Measurements from ENCODE around the gene TACR1. TPM values are rescaled to one million over a fixed set of nuclear protein-coding genes. Genes with fewer than 3 reads are reported as not detected.
"Not testable (repeated sequence)": the region's sequence is repeated elsewhere in the genome, so short reads cannot be mapped to it uniquely, and the experiment has no call there.

Gene TACR1
- total RNA-seq, 1 experiment from 2014 or later: not detected

GRCh38 chr2:75168186-75168585 is 31.1 kb downstream of the TACR1 start:
- no peaks in the 10 kb centered on the region for H3K36me3 ChIP-seq
- no peaks in the 10 kb centered on the region for H3K9me3 ChIP-seq
- H3K4me3 ChIP-seq: no peak overlapping the region
- no peak for DNase-seq
- H3K27me3 ChIP-seq: no peaks in the 10 kb centered on the region

DNA sequence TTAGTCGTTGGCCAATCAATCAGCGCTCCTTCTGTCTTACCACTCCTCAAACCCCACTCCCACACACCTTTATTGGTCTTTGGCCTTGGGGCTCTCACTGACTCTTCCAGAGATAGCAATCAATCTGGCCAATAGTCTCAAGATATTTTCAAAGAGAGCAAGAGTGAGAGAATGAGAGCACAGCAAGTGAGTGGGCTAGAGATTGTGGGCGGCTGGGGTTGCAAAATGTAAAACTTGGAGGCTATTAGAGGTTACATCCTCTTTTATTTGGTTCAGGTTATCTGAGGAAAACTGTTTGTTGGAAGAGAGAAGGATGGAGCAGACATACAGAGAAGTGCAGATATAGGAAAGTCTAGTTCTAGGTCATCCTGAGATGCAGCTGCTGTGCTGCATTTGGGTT is 32.8 kb downstream of the TACR1 start:
- Histone ChIP-seq H3K27me3 (no peaks in the 10 kb centered on the region), H3K9me3 (no peaks in the 10 kb centered on the region), H3K4me3 (no peak overlapping the region), H3K36me3 (no peaks in the 10 kb centered on the region)
- no peak for DNase-seq

DNA sequence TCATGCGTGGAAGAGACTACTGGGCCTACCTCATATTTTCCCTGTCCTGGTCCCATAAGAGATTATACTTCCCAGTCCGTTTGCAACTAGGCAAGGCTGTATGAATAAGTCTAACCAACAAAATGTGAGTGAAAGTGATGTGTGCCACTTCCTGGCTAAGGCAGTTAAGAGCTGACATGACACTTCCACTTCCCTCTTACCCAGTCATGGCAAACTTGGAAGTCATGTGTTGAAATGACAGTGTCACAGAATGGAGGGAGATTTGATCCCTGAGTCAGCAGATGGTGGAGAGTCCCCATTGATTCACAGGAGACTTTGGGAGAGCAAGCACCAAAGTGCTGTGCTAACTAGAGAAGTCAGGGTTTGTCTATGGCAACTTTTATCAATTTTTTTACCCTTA is 36.4 kb downstream of the TACR1 start:
- Histone ChIP-seq H3K36me3 (no peaks in the 10 kb centered on the region), H3K4me3 (no peak overlapping the region), H3K27me3 (no peaks in the 10 kb centered on the region), H3K9me3 (no peaks in the 10 kb centered on the region)
- DNase-seq: no peak

- H3K36me3 ChIP-seq: no peaks in the 10 kb centered on the region
- no peak for DNase-seq
- no peaks in the 10 kb centered on the region for H3K9me3 ChIP-seq
Observed at GRCh38 chr2:75162259-75162658, 37.1 kb downstream of the TACR1 start.

DNA sequence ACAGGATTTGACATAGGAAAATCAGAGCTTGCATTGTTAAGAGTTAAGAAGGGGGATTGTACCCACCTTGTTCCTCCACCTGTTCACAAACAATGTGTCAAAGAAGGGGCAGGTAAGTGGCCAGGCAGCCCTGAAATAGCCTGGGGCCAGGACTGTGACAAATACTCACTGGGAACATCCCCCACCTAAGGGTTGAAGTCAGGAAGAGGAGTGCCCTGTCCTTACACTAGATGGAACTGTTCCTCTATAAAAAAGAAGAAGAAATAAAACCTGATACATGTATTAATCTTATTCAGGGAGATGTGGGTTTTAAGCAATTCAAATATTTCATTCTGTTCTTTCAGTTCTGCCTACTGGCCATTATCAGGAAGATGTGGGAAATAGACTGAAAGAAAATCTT is 41.9 kb downstream of the TACR1 start:
- no peak for DNase-seq
- Histone ChIP-seq H3K27me3 (no peaks in the 10 kb centered on the region), H3K4me3 (no peak overlapping the region)

More at GRCh38 chr2:75162259-75162658, 37.1 kb downstream of the TACR1 start:
- H3K27me3 ChIP-seq: no peaks in the 10 kb centered on the region
- no peak overlapping the region for H3K4me3 ChIP-seq

GRCh38 chr2:75155115-75155514 is 44.2 kb downstream of the TACR1 start:
- Histone ChIP-seq H3K4me3 (no peak overlapping the region), H3K36me3 (no peaks in the 10 kb centered on the region), H3K9me3 (no peaks in the 10 kb centered on the region), H3K27me3 (no peaks in the 10 kb centered on the region)
- no peak for DNase-seq

More for the DNA sequence above, 41.9 kb downstream of the TACR1 start:
- H3K36me3 ChIP-seq: no peaks in the 10 kb centered on the region
- no peaks in the 10 kb centered on the region for H3K9me3 ChIP-seq

- no peak for DNase-seq
- Histone ChIP-seq H3K9me3 (no peaks in the 10 kb centered on the region), H3K4me3 (no peak overlapping the region), H3K27me3 (no peaks in the 10 kb centered on the region), H3K36me3 (no peaks in the 10 kb centered on the region)
Observed at GRCh38 chr2:75153221-75153620, 46.1 kb downstream of the TACR1 start.

GRCh38 chr2:75152243-75152642 is 47.1 kb downstream of the TACR1 start:
- not testable (repeated sequence) for H3K27me3 ChIP-seq, H3K4me3 ChIP-seq, H3K36me3 ChIP-seq, H3K9me3 ChIP-seq, DNase-seq

DNA sequence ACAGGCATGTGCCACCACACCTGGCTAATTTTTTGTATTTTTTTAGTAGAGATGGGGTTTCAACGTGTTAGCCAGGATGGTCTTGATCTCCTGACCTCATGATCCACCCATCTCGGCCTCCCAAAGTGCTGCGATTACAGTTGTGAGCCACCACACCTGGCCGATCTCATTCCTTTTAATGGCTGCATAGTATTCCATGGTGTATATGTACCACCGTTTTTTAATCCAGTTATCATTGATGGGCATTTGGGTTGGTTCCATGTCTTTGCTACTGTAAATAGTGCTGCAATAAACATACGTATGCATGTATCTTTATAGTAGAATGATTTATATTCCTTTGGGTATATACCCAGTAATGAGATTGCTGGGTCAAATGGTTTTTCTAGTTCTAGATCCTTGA is 51.4 kb downstream of the TACR1 start:
- DNase-seq, H3K36me3 ChIP-seq, H3K9me3 ChIP-seq: not testable (repeated sequence)

DNA sequence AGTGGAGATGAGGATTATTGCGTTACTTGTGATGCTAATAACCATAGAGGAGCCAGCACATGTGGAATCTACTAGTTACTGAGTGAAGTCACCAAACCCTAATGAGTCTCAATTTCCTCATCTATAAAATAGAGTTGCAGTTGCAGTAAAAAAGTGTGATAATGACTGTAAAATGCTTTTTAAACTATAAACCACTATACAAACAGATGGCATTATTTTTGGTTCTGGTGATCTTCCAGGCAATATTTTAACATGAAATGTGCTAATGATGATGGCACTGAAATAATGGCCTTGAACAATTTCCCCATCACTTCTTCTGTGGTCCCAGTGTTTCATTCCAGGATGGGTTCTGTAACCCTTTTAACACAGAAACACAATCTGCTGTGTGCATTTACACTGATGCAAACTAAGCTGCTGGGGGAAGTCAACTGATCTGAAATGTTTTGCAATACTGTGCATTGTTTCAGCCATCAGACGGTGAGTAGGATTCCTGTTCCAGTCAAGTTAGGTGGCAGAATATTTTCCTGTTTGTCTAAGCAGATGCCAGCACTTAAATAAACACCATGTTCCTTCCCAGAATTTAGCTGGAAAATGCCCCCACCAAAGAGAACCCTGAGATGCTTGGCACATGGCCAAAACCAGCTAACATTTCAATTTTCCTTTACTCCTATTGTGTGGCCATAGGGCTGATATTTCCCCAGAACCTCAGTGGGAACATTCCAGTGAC is 52.6 kb downstream of the TACR1 start:
- Histone ChIP-seq H3K36me3 (no peaks in the 10 kb centered on the region), H3K27me3 (no peaks in the 10 kb centered on the region), H3K9me3 (no peaks in the 10 kb centered on the region), H3K4me3 (no peak overlapping the region)
- DNase-seq: no peak

More for the DNA sequence above, 51.4 kb downstream of the TACR1 start:
- not testable (repeated sequence) for H3K27me3 ChIP-seq, H3K4me3 ChIP-seq

DNA sequence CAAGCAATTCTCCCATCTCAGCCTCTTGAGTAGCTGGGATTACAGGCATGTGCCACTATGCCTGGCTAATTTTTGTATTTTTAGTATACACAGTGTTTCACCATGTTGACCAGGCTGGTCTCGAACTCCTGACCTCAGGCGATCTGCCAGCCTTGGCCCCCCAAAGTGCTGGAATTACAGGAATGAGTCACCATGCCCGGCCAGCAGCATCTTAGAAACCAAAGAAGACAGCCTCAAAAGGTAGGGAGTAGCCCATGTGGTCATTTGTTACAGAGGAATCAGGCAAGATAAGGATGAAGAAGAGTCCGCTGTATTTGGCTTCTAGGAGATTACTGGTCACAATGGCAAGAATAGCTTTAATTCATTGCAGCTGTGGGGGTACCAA is 53.1 kb downstream of the TACR1 start:
- not testable (repeated sequence) for H3K27me3 ChIP-seq, H3K9me3 ChIP-seq, H3K4me3 ChIP-seq, H3K36me3 ChIP-seq
- DNase-seq: peak; percentile 3

DNA sequence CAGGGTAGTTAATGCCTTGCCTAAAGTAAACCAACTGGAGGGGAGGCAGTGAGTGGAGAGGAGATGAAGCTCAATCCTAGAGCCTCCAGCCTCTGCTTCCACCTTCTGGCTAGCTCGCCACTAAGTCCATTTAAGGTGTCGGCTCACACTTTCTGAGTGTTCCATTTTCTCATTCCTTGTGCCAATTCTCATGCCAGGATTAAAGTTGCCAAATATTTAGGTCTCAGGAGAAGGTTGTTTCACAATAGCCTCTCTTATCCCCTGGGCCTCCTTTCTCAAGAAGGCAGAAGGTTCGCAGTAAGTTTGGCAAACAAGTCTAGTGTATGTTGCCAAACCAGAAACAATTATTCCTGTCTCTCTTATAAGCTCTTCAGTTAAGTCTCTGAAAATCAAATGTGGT is 57.2 kb downstream of the TACR1 start:
- H3K9me3 ChIP-seq: no peaks in the 10 kb centered on the region
- no peak overlapping the region for H3K4me3 ChIP-seq
- no peaks in the 10 kb centered on the region for H3K27me3 ChIP-seq
- H3K36me3 ChIP-seq: no peaks in the 10 kb centered on the region
- peak; percentile 10 for DNase-seq

DNA sequence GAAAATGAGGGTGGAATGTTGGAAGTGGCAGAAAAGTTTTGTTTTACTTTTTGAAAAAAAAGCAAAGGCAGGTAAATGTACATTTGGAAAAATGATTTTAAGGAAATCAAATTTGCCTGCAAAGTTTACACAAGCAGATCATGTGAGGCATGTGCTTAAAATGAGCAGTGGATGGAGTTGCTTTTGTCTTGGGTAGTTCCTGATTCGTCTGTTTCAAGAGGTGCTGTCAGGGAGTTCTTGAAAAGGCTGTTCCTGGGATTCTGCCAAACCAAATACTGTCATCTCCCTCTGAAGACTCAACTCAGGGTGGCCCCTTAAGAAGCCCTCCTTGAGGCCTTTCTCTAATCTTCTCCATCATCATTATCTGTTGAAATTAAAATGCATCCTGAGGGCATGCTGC is 59.0 kb downstream of the TACR1 start:
- H3K4me3 ChIP-seq: no peak overlapping the region
- H3K9me3 ChIP-seq: no peaks in the 10 kb centered on the region
- no peak for DNase-seq
- H3K36me3 ChIP-seq: no peaks in the 10 kb centered on the region
- H3K27me3 ChIP-seq: no peaks in the 10 kb centered on the region

DNA sequence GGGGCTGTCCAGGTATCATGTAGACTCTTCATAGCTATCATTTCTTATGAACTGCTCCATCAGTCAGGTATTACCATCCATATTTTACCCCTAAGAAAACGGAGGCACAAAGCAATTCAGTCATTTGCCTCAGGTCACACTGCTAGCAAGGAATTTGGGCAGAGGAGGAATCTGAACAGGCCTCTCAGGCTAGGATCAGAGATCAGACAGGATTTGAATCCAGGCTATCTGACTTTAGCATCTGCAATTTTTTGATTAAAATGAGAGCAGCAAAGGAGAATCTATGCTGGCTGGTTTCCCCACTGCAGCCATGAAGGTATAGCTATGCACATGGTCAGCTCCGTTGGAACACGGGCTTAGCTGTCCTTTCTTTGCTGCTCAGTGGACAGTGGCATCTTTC is 60.1 kb downstream of the TACR1 start:
- DNase-seq: no peak
- no peak overlapping the region for H3K4me3 ChIP-seq
- H3K27me3 ChIP-seq: no peaks in the 10 kb centered on the region
- no peaks in the 10 kb centered on the region for H3K36me3 ChIP-seq
- no peaks in the 10 kb centered on the region for H3K9me3 ChIP-seq

GRCh38 chr2:75138528-75138927 is 60.8 kb downstream of the TACR1 start:
- no peaks in the 10 kb centered on the region for H3K36me3 ChIP-seq
- no peak overlapping the region for H3K4me3 ChIP-seq

GRCh38 chr2:75135776-75136400 is 63.4 kb downstream of the TACR1 start:
- no peak for DNase-seq
- no peak overlapping the region for H3K4me3 ChIP-seq
- no peaks in the 10 kb centered on the region for H3K36me3 ChIP-seq
- no peaks in the 10 kb centered on the region for H3K27me3 ChIP-seq
- no peaks in the 10 kb centered on the region for H3K9me3 ChIP-seq

More at GRCh38 chr2:75138528-75138927, 60.8 kb downstream of the TACR1 start:
- DNase-seq: no peak
- H3K9me3 ChIP-seq: no peaks in the 10 kb centered on the region
- H3K27me3 ChIP-seq: no peaks in the 10 kb centered on the region

DNA sequence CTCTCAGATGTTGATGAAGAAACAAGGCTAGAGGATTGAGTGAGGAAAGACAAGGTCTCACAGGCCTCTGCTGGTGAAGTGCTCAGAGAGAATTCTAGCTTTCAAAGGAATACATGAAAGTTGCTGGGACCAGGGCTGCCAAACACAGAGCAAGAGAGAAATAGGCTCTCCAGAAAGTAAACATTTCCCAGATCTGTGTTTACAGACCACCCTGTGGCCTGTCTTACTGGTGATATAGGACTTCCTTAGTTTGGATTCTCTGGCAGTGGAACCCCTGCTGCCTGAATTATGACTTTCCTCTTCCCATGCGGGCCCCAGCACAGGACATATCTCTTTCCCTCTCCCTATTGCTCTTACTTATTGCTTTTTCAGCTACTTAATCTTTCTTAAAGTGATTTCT is 64.5 kb downstream of the TACR1 start:
- DNase-seq: no peak
- H3K36me3 ChIP-seq: no peaks in the 10 kb centered on the region
- no peaks in the 10 kb centered on the region for H3K27me3 ChIP-seq
- H3K4me3 ChIP-seq: no peak overlapping the region
- no peaks in the 10 kb centered on the region for H3K9me3 ChIP-seq

All from MG63 (cell line).